ENCODE results near the gene TTC39B.

Gene TTC39B

GRCh38 chr9:15221746-15222145 lies 85.3 kb downstream of the TTC39B start:
- no peak for DNase-seq

GRCh38 chr9:15220658-15221318 lies 86.2 kb downstream of the TTC39B start:
- DNase-seq: no peak

DNA sequence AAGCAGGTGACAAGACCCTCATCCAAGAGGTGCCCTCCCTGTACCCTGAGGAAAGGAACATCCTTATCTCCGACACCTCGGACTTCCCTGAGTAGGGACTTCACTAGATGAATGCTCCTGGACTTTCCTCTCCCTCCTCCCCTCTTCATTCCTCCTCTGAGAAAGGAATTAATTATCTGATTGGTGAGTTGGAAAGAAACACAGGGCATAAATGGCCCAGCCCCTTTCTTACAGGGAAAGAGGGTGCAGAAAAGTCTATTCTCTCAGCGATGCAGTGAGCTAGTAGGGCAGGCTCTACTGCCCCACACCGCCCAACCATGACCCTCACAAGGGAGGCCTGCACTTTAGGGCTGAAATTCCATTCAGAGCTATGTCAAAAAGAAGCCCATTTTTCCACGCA lies 87.5 kb downstream of the TTC39B start:
- DNase-seq: no peak

DNA sequence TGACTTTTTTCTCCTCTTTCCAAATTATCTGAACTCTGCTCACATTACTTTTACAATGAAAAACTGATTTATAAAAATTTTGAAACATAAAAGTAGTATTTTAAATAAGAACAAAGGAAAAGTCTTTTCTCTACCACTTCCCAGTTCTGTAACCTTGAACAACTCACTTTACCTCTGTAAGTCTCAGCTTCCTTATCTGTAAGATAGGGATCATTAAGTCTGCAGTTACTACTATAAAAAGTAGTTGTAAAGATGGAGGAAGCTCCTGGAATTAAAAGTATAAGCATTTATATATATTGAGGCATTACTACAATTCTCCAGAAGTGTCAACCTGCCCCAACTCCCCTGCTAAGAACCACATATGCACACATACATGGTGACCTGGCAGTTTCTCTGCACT lies 88.0 kb downstream of the TTC39B start:
- DNase-seq: no peak

- DNase-seq: no peak
These were observed 93.8 kb downstream of the TTC39B start for GRCh38 chr9:15213249-15213648.

GRCh38 chr9:15211815-15212495 lies 95.1 kb downstream of the TTC39B start:
- no peak for DNase-seq

- DNase-seq: peak; percentile 51
These were observed 95.7 kb downstream of the TTC39B start for GRCh38 chr9:15211160-15211814.

DNA sequence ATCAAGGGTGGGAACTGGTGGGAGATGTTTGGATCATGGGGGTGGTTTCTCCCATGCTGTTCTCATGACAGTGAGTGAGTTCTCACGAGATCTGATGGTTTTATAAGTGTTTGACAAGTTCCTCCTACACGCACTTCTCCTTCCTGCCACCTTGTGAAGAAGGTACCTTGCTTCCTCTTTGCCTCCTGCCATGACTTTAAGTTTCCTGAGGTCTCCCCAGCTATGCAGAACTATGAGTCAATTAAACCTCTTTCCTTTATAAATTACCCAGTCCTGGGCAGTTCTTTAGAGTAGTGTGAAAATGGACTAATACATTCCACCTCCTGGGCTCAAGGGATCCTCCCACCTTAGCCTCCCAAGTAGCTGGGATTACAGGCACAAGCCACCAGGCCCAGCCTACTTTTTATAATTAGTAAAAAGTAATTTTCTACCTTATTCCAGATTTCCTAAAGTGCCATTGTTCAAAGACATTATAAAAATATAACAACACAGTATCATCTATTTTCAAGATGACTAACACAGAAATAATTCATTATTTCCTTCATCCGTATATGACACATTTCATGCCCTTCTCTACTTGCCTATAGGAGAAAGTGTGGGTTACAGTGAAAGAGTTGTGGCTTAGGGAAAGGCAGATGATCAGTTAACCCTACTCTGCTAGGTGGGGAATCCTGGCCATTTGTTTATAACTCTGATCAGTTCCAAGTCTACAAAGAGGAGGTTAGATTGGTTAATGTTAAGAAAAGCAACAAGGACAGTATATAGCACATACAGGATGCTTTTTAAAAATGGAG lies 99.9 kb downstream of the TTC39B start:
- DNase-seq: no peak

- DNase-seq: no peak
These were observed 101.2 kb downstream of the TTC39B start for GRCh38 chr9:15205632-15206420.

DNA sequence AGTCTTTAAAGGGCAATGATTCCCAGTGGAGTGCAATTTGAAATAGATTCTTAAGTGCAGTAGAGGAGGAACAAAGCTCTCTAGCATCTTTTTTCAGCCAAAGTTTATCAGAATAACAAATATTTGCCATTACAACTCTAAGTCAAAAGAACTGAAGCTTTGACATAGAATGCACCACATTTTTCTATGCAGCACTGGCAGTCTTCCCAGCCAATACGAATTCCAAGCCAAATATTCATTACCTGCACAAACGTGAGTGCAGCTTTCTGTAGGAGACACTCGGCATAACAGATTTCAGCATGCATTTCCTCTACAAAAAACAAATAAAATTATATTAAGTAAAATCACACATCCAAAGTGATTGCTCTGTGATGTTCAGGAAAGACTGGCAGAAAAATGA lies 103.4 kb downstream of the TTC39B start:
- DNase-seq: no peak

DNA sequence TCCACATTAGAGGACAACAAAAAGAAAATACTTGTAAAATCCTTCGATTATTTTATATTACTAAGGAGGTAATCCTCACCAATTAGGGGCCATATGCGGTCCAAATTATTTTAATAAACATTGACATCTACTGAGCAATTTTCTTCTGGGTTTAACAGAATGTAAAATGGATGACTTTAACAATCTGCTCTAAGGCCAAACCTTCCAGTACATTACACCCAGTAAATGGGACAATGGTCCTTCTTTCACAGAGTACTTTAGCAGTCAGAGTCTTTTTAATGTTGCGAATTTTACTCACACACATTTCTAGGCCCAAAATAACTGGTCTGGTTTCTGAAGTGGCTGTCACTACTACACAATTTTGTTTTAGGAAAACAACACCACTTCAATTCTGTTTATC lies 106.9 kb downstream of the TTC39B start:
- no peak for DNase-seq

GRCh38 chr9:15192856-15193255 lies 114.2 kb downstream of the TTC39B start:
- no peak for DNase-seq

GRCh38 chr9:15191378-15191777 lies 115.6 kb downstream of the TTC39B start:
- DNase-seq: no peak

DNA sequence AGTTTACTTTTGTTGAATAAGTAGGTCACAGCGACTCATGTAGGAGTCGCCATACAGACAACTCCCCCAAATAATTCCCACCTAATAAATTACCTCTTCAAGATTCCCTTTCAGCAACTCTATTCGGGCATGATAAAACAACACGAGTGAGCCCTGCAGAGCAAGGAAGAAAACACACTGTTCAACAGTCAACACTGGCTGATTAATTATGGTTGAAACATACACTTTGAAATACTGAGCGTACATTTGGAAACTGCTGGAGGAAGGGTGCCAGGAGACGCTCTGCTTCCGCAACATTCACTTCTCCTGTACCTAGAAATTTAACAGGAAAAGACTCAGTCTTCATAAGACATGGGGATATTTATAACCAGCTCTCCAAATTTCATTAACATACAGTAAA lies 117.5 kb downstream of the TTC39B start:
- no peak for DNase-seq

- DNase-seq: peak; percentile 21
These were observed 119.4 kb downstream of the TTC39B start for GRCh38 chr9:15187589-15187988.

DNA sequence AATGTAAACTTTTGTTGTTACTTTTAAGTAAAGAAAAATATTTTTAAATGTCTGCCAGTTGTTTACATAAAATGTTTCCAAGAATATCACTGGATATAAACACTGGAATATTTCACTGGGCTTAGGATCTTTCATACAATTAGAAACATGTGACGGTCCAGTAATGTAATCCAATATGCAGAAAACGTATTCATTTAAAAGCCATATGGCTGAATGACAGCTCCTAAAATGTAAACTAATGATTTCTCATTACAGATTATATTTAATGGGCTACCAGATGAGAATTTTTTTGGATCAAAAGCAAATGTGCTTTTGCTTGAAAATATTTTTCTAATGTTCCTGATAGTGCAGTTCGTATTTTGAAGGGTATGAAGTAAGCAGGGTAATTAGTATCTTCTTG lies 124.3 kb downstream of the TTC39B start:
- DNase-seq: no peak

GRCh38 chr9:15182101-15182551 lies 124.9 kb downstream of the TTC39B start:
- DNase-seq: no peak

GRCh38 chr9:15180124-15180523 lies 126.9 kb downstream of the TTC39B start:
- no peak for DNase-seq

DNA sequence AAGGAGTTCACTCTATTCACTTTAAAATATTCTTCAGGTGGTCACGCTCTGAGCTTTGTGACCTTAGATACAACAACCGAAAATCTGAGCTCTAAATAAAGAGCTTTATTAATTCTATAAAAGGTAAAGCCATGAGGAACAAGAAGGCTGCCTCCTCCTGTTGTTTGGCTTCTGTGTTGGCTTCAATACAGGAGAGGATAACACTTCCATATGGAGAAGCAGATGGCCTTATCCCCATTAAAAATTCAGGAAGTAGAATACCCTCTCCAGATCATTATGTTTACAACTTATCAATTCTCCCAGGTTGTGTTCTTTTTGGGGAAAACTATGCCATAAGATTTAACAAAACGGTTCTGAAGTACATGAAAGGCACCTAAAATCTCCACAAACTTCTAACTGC lies 128.4 kb downstream of the TTC39B start:
- no peak for DNase-seq

DNA sequence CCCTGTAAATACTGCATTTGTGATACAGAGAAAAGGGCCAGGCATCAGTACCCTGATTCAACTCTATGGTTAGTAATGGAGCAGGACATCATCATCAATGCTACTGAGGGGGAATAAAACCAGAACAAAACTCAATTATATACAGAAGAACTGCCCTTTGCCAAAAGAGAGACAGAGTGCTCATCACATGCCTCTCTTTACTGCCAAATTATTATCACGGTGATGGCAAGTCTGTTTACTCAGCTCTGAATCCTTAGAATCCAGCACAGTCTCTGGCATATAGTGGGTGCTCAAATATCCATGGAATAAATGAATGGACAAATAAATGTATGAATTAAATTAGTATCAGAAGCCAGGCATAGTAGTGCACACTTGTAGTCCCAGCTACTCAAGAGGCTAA lies 130.2 kb downstream of the TTC39B start:
- no peak for DNase-seq

GRCh38 chr9:15163931-15164330 lies 143.1 kb downstream of the TTC39B start:
- DNase-seq: no peak

- no peak for DNase-seq
These were observed 145.3 kb downstream of the TTC39B start for GRCh38 chr9:15161753-15162152.

GRCh38 chr9:15160673-15161072 lies 146.3 kb downstream of the TTC39B start:
- DNase-seq: no peak
